ENCODE data around the gene TIMM17B.

TIMM17B gene

GRCh38 chrX:48918643-48919340 is 21.2 kb upstream of the TIMM17B start, which contains the start of gene PIM2:
Gene PIM2, minus strand, starts transcription at chrX:48919024. Its CDS starts 190 bp downstream, at chrX:48918834.
- DNase-seq (ENCODE audit: low read depth) = peak; percentile 83

- no peak for DNase-seq (ENCODE audit: low read depth)
Measured at GRCh38 chrX:48918301-48918642, 20.7 kb upstream of the TIMM17B start.

DNA sequence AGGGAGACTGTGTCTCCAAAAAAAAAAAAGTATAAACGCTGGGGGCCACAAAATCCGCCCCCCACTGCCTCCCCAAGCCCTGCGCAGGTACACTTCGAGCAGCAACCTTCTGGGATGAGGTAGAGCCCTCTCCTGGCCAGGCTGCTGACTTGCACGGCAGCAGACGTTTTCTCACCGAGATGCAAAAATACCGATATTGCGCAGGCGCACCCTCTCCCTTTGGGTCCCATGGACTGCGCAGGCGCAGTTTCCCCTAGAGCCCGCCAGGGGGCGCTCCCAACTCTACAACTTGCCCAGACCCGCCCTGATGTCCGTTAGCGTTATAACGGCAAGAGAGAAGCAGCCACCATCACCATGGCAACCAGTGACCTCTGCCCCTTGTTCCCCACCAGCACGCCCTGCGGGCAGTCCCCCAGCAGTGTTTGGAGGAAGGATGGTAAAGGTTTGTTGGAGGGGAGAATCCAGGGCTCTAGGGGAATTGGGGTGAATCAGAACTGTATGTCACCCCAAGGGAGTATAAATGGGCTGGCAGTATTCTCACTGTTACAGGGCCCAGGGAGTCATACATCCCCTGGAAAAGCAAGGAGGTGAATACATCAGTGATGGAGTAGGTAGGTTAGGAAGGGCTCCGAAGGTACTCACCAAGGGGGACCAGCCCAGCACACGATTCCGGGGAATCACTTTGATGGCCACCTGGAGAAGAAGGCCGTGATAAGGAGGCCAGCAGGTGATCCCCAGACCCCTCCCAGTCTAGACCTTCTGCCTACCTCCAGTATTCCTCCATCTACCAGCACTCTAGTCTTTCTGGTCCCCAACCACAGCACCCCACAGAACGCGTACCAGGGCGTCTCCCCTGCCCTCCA is 19.8 kb upstream of the TIMM17B start:
- peak; percentile 77 for DNase-seq (ENCODE audit: low read depth)

- no peak for DNase-seq (ENCODE audit: low read depth)
Measured at GRCh38 chrX:48914593-48915493, 17.3 kb upstream of the TIMM17B start.

GRCh38 chrX:48913605-48914366 is 16.2 kb upstream of the TIMM17B start:
- DNase-seq (ENCODE audit: low read depth) = no peak

GRCh38 chrX:48911412-48912182 is 14.0 kb upstream of the TIMM17B start, which contains the start of gene SLC35A2:
Gene SLC35A2, minus strand, starts transcription at chrX:48911646. Its CDS starts 10 bp downstream, at chrX:48911636.
- peak; percentile 76 for DNase-seq (ENCODE audit: low read depth)

DNA sequence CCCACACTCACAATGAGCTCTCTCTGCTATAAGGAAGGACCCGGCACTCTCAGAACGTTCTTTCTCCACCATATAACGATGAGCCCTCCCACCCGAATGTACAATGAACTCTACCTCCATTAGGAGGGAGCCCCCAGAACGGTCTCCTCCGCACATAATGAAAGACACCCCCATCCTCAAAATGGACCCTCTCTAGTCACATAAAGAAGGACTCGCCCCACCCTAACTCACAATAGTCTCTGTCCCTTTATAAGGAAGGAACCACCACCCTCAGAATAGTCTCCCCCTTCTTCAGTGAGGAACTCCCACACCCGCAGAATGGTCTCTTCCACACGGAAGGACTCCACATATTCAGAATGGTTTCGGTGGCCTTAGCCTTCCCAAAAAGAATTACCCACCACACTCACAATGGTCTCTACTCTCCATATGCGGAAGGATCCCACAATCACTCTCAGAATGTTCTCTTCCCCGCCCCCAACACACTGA is 13.4 kb upstream of the TIMM17B start:
- no peak for DNase-seq (ENCODE audit: low read depth)

GRCh38 chrX:48909703-48910294 is 12.2 kb upstream of the TIMM17B start:
- no peak for DNase-seq (ENCODE audit: low read depth)

DNA sequence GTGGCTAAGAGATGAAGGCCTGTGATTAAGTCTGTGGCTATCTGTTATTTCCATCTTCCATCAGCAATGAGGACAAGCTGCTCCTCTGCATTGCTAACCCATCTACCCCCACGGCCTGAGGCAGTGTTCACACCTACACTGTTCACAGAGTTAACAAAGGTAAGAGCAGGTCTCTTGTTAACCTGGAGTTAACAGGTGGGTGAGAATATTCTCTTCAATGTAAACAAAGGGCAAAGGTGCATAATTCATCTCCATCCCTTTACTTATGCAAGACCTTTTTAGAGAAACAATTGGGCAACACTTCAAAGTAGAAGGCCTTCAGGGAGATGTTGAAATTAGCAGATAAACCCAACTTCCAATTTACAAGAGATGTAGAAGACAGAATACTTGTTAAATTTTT is 11.0 kb upstream of the TIMM17B start:
- no peak for DNase-seq (ENCODE audit: low read depth)

DNA sequence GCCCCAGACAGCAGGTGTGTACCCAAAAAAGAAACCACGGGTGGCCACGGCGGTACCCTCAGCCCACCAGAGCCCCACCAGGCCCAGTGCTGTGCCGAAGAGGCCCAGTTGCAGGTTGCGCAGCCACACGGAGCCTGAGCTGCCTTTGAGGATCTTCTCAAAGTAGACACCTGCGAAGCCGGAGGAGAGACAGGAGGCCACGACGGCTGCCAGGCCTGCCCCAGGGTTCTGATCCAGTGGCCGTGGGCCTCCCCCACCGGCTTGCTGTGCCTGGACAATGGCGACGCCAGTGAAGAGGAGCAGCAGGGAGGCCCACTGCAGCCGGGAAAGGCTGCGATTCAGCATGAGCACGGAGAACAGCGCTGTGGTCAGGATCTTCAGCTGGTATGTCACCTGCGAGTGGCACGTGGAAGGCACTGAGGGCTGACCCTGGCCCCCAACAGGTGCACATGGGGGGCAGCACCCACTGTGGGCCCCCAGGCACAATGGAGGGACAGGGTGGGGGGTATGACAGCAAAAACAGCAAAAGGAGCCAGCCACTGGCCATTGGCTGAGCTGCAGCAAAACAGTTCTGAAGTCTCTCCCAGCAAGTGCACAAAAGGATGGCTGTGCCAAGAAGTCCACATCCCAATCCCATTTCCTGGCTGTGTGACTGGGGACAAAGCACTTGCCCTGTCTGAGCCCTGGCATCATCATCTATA is 7.7 kb upstream of the TIMM17B start:
- no peak for DNase-seq (ENCODE audit: low read depth)

- DNase-seq (ENCODE audit: low read depth) = no peak
Measured at GRCh38 chrX:48904626-48905025, 7.1 kb upstream of the TIMM17B start.

DNA sequence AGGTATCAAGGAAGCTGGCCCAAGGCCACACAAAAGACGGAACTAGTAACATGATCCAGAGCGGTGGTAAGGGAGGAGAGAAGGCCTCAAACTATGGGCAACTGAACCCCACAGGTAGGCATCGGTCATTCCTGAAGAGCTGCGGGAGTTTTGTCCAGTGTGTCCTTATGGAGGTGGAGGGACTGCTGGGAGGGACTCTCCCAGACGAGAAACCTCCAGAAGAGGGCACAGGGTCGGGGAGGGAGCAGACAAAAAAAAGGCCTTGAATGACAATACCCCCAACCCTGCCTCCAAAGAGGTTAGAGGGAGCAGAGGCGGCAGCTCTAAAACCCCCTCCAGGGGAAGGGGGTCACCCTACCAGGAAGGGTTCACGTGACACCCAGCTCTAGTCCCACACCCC is 6.6 kb upstream of the TIMM17B start:
- no peak for DNase-seq (ENCODE audit: low read depth)

- DNase-seq (ENCODE audit: low read depth) = no peak
Measured at GRCh38 chrX:48903290-48903689, 5.7 kb upstream of the TIMM17B start.

GRCh38 chrX:48902776-48903175 is 5.2 kb upstream of the TIMM17B start:
- DNase-seq (ENCODE audit: low read depth) = no peak

- DNase-seq (ENCODE audit: low read depth) = no peak
Measured at GRCh38 chrX:48902135-48902534, 4.6 kb upstream of the TIMM17B start.

DNA sequence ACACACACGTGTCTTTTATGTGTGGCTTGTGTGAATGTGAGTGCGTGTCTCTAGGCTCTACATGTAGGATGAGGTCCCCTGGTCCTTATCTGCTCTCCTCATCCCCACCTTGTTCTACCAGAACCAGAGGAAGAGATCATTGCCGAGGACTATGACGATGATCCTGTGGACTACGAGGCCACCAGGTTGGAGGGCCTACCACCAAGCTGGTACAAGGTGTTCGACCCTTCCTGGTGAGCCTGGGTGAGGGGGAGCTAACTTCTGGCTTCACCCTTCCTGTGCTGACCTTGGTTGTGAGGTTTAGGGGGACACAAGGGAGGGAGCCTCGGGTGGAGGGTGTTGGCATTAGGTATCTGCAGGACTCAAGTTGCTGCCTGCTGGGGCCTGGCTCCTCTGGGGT is 3.5 kb upstream of the TIMM17B start:
- no peak for DNase-seq (ENCODE audit: low read depth)

DNA sequence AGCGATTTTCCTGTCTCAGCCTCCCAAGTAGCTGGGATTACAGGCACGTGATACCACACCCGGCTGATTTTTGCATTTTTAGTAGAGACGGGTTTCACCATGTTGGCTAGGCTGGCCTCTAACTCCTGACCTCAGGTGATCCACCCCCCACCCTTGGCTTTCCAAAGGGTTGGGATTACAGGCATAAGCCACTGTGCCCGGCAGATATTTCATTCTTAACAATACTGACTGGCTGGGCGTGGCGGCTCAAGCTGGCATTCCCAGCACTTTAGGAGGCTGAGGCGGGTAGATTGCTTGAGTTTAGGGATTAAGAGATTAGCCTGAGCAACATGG is 1.5 kb upstream of the TIMM17B start:
- DNase-seq (ENCODE audit: low read depth) = no peak

DNA sequence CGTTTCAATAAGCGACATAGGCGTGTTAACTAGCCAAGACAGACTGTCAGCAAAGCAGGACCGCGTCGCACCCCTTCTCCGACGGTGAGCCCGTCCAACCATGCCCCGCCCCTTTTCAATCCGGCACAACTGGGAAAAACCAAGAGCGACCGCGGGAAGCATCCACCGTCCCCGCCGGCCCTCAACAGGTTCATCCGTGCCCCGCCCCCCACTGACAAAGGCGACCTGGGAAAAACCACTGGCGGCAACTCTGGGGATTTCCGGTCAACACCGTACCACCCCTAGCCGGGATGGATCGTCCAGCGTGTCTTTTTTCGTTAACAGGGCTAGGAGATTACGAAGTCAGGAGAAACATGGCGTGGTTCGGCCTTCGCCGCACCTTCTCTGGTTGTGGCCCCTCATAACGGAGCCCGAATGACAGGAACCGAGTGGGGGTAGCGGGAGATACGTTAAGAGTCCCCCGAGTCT is 377 bp downstream of the TIMM17B start:
- peak; percentile 39 for DNase-seq (ENCODE audit: low read depth)

GRCh38 chrX:48896611-48897011 is 957 bp downstream of the TIMM17B start:
- DNase-seq (ENCODE audit: low read depth) = no peak

GRCh38 chrX:48894891-48895290 is 2.7 kb downstream of the TIMM17B start:
- DNase-seq (ENCODE audit: low read depth) = no peak

Data from activated T-cell treated with anti-CD3 and anti-CD28 coated beads for 1 hour (primary cell).